ENCODE results near the gene TNFRSF18. TPM values are rescaled to one million over a fixed set of nuclear protein-coding genes. Genes with fewer than 3 reads are reported as not detected.
A peak's percentile ranks its signal among the peaks of the same experiment; 100 is the strongest.
"Not testable (repeated sequence)": the region's sequence is repeated elsewhere in the genome, so short reads cannot be mapped to it uniquely, and the experiment has no call there.

TNFRSF18 gene, protein sequence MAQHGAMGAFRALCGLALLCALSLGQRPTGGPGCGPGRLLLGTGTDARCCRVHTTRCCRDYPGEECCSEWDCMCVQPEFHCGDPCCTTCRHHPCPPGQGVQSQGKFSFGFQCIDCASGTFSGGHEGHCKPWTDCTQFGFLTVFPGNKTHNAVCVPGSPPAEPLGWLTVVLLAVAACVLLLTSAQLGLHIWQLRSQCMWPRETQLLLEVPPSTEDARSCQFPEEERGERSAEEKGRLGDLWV
- total RNA-seq = 1 to 10 TPM; 1.0 to 1.1 TPM
- polyA plus RNA-seq = 1 to 10 TPM in 1 of 2 donors, not detected in 1; 1.3 TPM
- long read RNA-seq, donor 1, partial matches to known transcripts = 2 of 7 reads
- long read RNA-seq, donor 1, other reads (novel, unspliced or antisense) = 0 of 7 reads
- long read RNA-seq, donor 2, partial matches to known transcripts = 0 of 1 reads
- long read RNA-seq, donor 2, other reads (novel, unspliced or antisense) = 0 of 1 reads

DNA sequence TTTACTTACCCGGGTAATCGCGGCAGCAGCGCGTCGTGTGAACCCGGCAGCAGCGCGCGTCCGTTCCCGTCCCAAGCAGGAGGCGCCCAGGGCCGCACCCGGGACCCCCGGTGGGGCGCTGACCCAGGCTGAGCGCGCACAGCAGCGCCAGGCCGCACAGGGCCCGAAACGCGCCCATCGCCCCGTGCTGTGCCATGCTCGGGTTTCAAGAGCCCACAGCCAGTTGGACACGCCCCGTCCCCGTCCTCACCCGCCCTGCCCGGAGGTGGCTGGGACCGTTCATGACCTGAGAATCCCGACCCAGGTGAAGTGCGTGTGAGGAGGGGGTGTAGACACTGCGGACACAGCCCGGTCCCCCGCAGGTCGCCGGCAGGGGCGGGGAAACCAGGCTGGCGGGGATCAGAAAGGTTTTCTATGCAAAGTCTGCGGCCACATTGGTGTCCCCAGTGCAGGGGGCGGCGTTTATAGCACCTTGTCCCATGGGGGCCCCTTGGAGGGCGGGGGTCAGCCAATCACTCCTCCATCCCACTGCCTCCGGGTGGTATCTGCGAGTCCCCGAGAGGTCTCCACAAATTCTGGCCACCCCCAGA, at the start of gene TNFRSF18:
TNFRSF18 (minus strand) TSS at position 217 of the 590 bp plus-strand sequence; CDS start at position 196, 21 bp downstream.
- no peak within 1 kb of the TSS for H3K4me3 ChIP-seq (ENCODE audit: low read length in 2 of 2)
- DNase-seq (peak; percentile 45 to 76), ATAC-seq (ENCODE audit: low FRiP score) (no peak)
- H3K9me3 ChIP-seq (ENCODE audit: control insufficient read depth, low read length) = no peaks in the 10 kb centered on the region
- no peaks in the 10 kb centered on the region for H3K4me1 ChIP-seq (ENCODE audit: control insufficient read depth in 1 of 2, insufficient read depth in 2 of 2, low read length in 2 of 2)
- no peaks in the 10 kb centered on the region for H3K27me3 ChIP-seq (ENCODE audit: control insufficient read depth in 1 of 2, insufficient read depth in 2 of 2, low read length in 1 of 2)
- no peak within 1 kb of the TSS for H3K27ac ChIP-seq (ENCODE audit: low read depth in 1 of 2, low read length in 2 of 2)
- WGBS, 2 donors = 4 to 5% methylated on average over 47 to 49 of the region's 49 CpGs
- intact Hi-C loops (cut with DNase I) = no loop called here
- H3K36me3 ChIP-seq (ENCODE audit: control insufficient read depth in 1 of 2, insufficient read depth in 2 of 2, low read length in 1 of 2) = no peaks in the 10 kb centered on the region

DNA sequence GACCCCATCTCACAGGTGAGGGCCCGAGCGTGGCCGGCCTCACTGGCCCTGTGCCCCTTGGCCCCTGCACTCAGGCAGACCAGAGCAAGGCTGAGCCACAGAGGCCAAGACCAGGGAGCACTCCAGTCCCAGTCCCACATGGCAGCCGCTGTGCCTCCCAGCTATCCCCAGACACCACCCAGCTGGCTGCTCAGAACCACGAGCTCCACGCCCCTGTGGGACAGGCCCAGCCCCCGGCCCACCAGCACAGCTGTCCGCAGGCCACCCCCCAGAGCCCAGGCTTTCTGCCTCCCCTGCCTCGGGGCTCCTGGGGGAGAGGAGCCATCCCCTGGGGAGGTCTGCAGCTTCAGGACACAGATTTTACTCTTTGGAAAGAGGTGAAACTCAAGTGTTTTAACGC, 49.2 kb upstream of the TNFRSF18 start:
- H3K27me3 ChIP-seq (ENCODE audit: control insufficient read depth in 1 of 2, insufficient read depth in 2 of 2, low read length in 1 of 2) = no peaks in the 10 kb centered on the region
- H3K27ac ChIP-seq (ENCODE audit: low read depth in 1 of 2, low read length in 2 of 2) = no peak overlapping the region
- no peak for ATAC-seq (ENCODE audit: low FRiP score)
- no peaks in the 10 kb centered on the region for H3K4me1 ChIP-seq (ENCODE audit: control insufficient read depth in 1 of 2, insufficient read depth in 2 of 2, low read length in 2 of 2)
- no peaks in the 10 kb centered on the region for H3K9me3 ChIP-seq (ENCODE audit: control insufficient read depth, low read length)
- H3K36me3 ChIP-seq (ENCODE audit: control insufficient read depth in 1 of 2, insufficient read depth in 2 of 2, low read length in 1 of 2) = peaks cover 0 to 7% of the 10 kb centered on the region in 2 donors
- intact Hi-C loops (cut with DNase I) = no loop called here
- no peak overlapping the region for H3K4me3 ChIP-seq (ENCODE audit: low read length in 2 of 2)
- WGBS, 2 donors = 91 to 97% methylated on average over 10 of the region's 10 CpGs
- DNase-seq = no peak

DNA sequence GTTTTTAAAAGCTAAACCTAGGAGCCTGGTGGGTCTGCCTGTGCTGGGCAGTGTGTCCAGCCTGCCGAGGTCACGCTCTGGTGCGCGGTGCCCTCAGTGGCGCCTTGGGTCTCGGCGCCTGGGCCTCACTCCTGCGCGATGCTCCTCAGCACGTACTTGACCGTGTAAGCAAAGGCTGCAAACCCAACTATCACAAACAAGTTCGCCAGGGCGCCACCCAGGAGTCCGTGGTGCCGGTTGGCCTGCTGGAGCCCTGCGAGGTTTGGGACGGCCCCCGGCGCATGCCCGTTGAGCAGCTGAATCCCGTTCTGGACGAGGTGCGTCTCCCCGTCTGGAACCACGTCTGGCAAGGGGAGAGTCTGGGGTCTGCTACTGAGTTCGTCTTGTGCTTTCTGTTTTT, 48.7 kb upstream of the TNFRSF18 start:
- ATAC-seq (ENCODE audit: low FRiP score) = no peak
- no peak overlapping the region for H3K27ac ChIP-seq (ENCODE audit: low read depth in 1 of 2, low read length in 2 of 2)
- no peaks in the 10 kb centered on the region for H3K27me3 ChIP-seq (ENCODE audit: control insufficient read depth in 1 of 2, insufficient read depth in 2 of 2, low read length in 1 of 2)
- 92 to 93% methylated on average over 26 of the region's 26 CpGs for WGBS, 2 donors
- no peak overlapping the region for H3K4me3 ChIP-seq (ENCODE audit: low read length in 2 of 2)
- intact Hi-C loops (cut with DNase I) = no loop called here
- peaks cover 0 to 7% of the 10 kb centered on the region in 2 donors for H3K36me3 ChIP-seq (ENCODE audit: control insufficient read depth in 1 of 2, insufficient read depth in 2 of 2, low read length in 1 of 2)
- DNase-seq = no peak
- H3K9me3 ChIP-seq (ENCODE audit: control insufficient read depth, low read length) = no peaks in the 10 kb centered on the region
- no peaks in the 10 kb centered on the region for H3K4me1 ChIP-seq (ENCODE audit: control insufficient read depth in 1 of 2, insufficient read depth in 2 of 2, low read length in 2 of 2)

DNA sequence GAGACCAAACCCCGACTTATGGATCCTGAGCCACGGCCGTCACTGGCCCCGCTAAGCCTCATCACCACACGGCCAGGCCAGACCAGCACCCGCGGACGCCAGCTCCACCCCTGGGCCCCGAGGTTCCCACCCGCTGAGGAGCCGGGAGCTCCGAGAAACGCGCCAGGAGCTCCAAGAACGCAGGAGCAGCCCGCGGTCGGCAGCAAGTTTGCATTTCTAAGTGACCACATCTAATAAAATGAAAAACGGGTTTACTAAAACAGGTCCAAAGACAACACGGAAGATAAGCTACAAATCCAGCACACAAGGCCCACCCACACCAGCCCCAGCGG, 48.2 kb upstream of the TNFRSF18 start:
- H3K9me3 ChIP-seq (ENCODE audit: control insufficient read depth, low read length) = no peaks in the 10 kb centered on the region
- H3K4me1 ChIP-seq (ENCODE audit: control insufficient read depth in 1 of 2, insufficient read depth in 2 of 2, low read length in 2 of 2) = no peaks in the 10 kb centered on the region
- H3K27me3 ChIP-seq (ENCODE audit: control insufficient read depth in 1 of 2, insufficient read depth in 2 of 2, low read length in 1 of 2) = no peaks in the 10 kb centered on the region
- intact Hi-C loops (cut with DNase I) = no loop called here
- H3K27ac ChIP-seq (ENCODE audit: low read depth in 1 of 2, low read length in 2 of 2) = no peak overlapping the region
- peaks cover 0 to 7% of the 10 kb centered on the region in 2 donors for H3K36me3 ChIP-seq (ENCODE audit: control insufficient read depth in 1 of 2, insufficient read depth in 2 of 2, low read length in 1 of 2)
- DNase-seq = no peak
- no peak for ATAC-seq (ENCODE audit: low FRiP score)
- WGBS, 2 donors = 86 to 87% methylated on average over 21 of the region's 21 CpGs
- no peak overlapping the region for H3K4me3 ChIP-seq (ENCODE audit: low read length in 2 of 2)

DNA sequence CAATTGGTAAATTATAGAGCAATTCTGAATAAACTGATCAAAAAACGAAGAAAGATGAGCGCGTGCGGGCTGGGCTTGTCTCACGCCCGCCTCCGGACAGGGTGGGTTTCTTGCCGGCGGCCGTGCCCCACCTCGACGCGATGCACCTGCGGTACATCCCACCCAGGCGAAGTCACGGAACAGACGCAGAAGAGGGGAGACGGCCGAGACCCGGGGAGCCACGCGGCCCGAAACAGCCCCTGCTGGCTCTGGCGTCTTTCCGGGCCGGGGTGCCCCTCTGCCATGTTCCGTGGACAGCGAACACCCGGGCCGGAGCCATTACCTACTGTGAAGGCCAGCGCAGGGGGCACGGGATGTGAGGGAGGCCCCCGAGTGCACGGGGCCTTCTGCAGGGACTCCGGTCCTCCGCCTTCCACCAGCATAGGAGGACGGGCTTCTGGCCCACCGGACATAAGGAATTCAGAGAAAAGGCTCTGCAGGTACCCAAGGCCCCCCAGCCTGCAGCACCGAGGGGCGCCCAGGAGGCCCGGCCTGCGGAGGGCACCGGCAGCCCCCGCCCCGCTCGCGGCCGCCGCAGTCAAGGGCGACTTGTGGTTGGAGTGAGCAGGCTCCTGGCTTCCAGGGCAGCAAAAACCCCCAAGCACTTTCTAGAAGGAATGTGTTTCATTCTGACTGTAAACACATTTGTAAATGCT, 47.7 kb upstream of the TNFRSF18 start:
- peaks cover 0 to 7% of the 10 kb centered on the region in 2 donors for H3K36me3 ChIP-seq (ENCODE audit: control insufficient read depth in 1 of 2, insufficient read depth in 2 of 2, low read length in 1 of 2)
- DNase-seq (no peak), ATAC-seq (ENCODE audit: low FRiP score) (no peak)
- no peaks in the 10 kb centered on the region for H3K27me3 ChIP-seq (ENCODE audit: control insufficient read depth in 1 of 2, insufficient read depth in 2 of 2, low read length in 1 of 2)
- intact Hi-C loops (cut with DNase I) = no loop called here
- 94 to 95% methylated on average over 50 of the region's 50 CpGs for WGBS, 2 donors
- no peak overlapping the region for H3K27ac ChIP-seq (ENCODE audit: low read depth in 1 of 2, low read length in 2 of 2)
- no peaks in the 10 kb centered on the region for H3K9me3 ChIP-seq (ENCODE audit: control insufficient read depth, low read length)
- no peaks in the 10 kb centered on the region for H3K4me1 ChIP-seq (ENCODE audit: control insufficient read depth in 1 of 2, insufficient read depth in 2 of 2, low read length in 2 of 2)
- no peak overlapping the region for H3K4me3 ChIP-seq (ENCODE audit: low read length in 2 of 2)

DNA sequence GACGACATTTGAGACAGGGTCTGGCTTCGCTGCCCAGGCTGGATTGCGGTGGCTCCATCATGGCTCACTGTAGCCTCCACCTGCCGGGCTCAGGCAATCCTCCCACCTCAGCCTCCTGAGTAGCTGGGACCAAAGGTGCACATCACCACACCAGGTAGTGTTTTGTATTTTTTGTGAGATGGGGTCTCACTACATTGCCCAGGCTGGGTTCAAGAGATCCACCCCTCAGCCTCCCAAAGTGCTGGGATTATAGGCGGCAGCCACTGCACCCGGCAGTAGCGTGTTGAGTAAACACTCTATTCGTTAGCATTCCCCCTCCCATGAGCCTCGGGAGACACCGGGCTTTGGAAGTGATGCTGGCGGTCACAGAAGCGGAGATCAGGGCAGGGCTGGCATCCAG, 46.9 kb upstream of the TNFRSF18 start:
- intact Hi-C loops (cut with DNase I) = no loop called here
- 86 to 89% methylated on average over 12 of the region's 12 CpGs for WGBS, 2 donors
- Histone ChIP-seq H3K27me3 (ENCODE audit: control insufficient read depth in 1 of 2, insufficient read depth in 2 of 2, low read length in 1 of 2) (no peaks in the 10 kb centered on the region), H3K27ac (ENCODE audit: low read depth in 1 of 2, low read length in 2 of 2) (no peak overlapping the region), H3K36me3 (ENCODE audit: control insufficient read depth in 1 of 2, insufficient read depth in 2 of 2, low read length in 1 of 2) (peaks cover 0 to 7% of the 10 kb centered on the region in 2 donors), H3K4me3 (ENCODE audit: low read length in 2 of 2) (no peak overlapping the region), H3K9me3 (ENCODE audit: control insufficient read depth, low read length) (no peaks in the 10 kb centered on the region), H3K4me1 (ENCODE audit: control insufficient read depth in 1 of 2, insufficient read depth in 2 of 2, low read length in 2 of 2) (no peaks in the 10 kb centered on the region)
- DNase-seq (no peak), ATAC-seq (ENCODE audit: low FRiP score) (no peak)

DNA sequence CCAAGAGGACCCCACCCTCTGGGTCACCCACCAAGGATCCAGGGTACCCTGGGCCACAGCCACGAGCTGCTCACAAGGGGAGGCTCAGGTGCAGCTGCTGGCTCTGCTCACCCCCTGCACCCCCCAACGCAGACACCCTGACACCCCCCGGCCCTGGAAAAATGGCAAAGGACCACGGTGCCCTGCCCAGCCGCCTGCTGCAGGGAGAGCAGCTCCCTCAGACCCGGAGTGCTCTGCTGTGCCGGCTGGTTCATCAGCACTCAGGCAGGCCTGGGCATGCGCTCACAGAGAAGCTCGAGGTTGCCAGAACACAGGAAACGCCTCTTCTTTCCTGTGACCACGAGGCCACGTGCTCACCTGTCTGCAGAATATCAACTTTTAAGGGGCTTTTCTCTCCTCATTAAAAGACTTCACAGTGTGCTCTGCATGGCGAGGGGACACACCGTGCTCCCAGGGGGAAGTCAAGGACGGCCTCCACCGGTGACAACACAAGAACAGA, 44.4 kb upstream of the TNFRSF18 start:
- DNase-seq (no peak), ATAC-seq (ENCODE audit: low FRiP score) (no peak)
- Histone ChIP-seq H3K4me3 (ENCODE audit: low read length in 2 of 2) (no peak overlapping the region), H3K27me3 (ENCODE audit: control insufficient read depth in 1 of 2, insufficient read depth in 2 of 2, low read length in 1 of 2) (no peaks in the 10 kb centered on the region), H3K27ac (ENCODE audit: low read depth in 1 of 2, low read length in 2 of 2) (no peak overlapping the region), H3K4me1 (ENCODE audit: control insufficient read depth in 1 of 2, insufficient read depth in 2 of 2, low read length in 2 of 2) (no peaks in the 10 kb centered on the region), H3K36me3 (ENCODE audit: control insufficient read depth in 1 of 2, insufficient read depth in 2 of 2, low read length in 1 of 2) (peaks cover 0 to 7% of the 10 kb centered on the region in 2 donors), H3K9me3 (ENCODE audit: control insufficient read depth, low read length) (no peaks in the 10 kb centered on the region)
- 83 to 91% methylated on average over 16 of the region's 16 CpGs for WGBS, 2 donors
- intact Hi-C loops (cut with DNase I) = no loop called here

DNA sequence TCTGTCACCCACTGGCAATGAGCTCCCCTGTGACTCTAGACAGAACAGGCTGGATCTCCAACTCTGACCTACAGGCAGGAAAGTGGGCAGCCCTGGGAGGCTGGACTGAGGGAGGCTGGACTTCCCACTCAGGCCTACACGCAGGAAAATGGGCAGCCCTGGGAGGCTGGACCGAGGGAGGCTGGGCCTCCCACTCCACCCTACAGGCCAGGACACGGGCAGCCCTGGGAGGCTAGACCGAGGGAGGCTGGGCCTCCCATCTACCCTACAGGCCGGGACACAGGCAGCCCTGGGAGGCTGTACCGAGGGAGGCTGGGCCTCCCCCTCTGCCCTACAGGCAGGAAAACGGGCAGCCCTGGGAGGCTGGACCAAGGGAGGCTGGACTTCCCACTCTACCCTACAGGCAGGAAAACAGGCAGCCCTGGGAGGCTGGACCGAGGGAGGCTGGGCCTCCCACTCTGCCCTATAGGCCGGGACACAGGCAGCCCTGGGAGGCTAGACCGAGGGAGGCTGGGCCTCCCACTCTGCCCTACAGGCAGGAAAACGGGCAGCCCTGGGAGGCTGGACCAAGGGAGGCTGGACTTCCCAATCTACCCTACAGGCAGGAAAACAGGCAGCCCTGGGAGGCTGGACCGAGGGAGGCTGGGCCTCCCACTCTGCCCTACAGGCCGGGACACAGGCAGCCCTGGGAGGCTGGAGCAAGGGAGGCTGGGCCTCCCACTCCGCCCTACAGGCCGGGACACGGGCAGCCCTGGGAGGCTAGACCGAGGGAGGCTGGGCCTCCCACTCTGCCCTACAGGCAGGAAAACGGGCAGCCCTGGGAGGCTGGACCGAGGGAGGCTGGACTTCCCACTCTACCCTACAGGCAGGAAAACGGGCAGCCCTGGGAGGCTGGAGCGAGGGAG, 41.9 kb upstream of the TNFRSF18 start:
- H3K9me3 ChIP-seq (ENCODE audit: control insufficient read depth, low read length); DNase-seq; H3K4me3 ChIP-seq (ENCODE audit: low read length in 2 of 2); ATAC-seq (ENCODE audit: low FRiP score); H3K27ac ChIP-seq (ENCODE audit: low read depth in 1 of 2, low read length in 2 of 2); H3K4me1 ChIP-seq (ENCODE audit: control insufficient read depth in 1 of 2, insufficient read depth in 2 of 2, low read length in 2 of 2); H3K36me3 ChIP-seq (ENCODE audit: control insufficient read depth in 1 of 2, insufficient read depth in 2 of 2, low read length in 1 of 2); intact Hi-C loops (cut with DNase I); H3K27me3 ChIP-seq (ENCODE audit: control insufficient read depth in 1 of 2, insufficient read depth in 2 of 2, low read length in 1 of 2): not testable (repeated sequence)
- WGBS, 2 donors = 87 to 93% methylated on average over 21 of the region's 21 CpGs
